NOMO-1 treated with DMSO at 0.1 percent for 48 hours (cell line): ENCODE measurements around the gene LMBRD2.
A peak's percentile ranks its signal among the peaks of the same experiment; 100 is the strongest.

Source experiments
- DNase-seq: peaks from one replicate; lab custom pipeline; 2025; ENCODE audit not compliant: unreplicated experiment; lab: John Stamatoyannopoulos, UW

LMBRD2 gene

DNA sequence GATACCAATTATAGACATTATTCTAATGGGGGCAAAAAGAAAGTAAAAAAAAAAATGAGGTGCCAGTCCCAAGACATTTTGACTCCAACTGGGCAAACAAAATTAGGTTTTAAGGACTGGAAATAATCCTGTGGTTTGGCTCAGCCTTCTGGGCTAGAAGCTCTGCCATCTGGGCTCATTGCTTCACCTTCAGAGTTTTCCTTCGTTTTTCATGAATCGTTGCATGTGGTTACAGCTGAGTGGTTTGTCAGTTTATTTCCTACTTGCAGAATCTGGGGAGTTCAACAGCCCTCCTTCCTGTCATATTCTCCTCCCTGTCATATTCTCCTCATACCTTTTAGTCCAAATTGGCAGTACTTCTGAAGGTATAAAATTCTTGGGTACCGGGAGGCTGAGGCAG is 97.0 kb downstream of the LMBRD2 start:
- peak; percentile 30 for DNase-seq

DNA sequence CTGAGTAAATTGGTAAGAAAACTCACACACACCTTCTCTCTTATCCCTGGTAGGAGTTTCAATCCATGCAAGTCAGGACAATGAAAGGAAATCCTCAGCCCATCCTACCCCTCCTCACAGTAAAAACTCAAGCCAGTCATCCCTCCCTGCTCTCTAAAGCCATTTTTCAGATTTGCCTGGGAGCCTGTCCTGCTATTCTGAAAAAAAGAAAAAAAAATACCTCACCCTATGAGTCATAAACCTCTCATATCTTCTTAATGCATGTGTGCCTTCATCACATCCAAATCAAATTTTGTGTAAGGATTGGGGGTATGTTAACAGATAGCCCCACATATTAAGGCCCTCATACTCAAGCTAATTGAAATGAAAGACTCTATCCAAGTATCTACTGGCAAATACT is 99.1 kb downstream of the LMBRD2 start:
- no peak for DNase-seq

DNA sequence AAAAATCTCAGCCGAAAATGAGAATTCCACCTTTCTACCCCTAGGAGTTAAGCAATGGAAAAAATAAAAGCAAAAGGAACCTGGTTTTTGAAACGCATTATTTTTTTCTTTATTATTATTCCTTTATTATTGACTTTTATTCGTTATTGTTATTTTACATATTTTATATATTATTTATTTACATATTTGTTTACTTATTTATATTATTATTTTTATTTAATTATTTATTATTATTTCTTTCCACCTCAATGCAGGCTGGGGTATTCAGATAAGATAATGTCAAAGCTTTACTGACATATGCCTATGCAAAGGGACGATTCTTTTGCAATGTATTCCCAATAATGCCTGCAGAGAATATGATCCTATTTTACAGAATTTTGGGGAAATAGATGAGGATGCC is 101.7 kb downstream of the LMBRD2 start:
- DNase-seq: no peak
